HG02884 (cell line): ENCODE measurements around the gene ZSCAN10.
"Not testable (repeated sequence)": the region's sequence is repeated elsewhere in the genome, so short reads cannot be mapped to it uniquely, and the experiment has no call there.

Source experiments
- ATAC-seq: cut with Tn5 transposase; IDR thresholded peaks from one replicate; pipeline ENCODE4 v1.9.1; 2021; ENCODE audit warnings: mild to moderate bottlenecking, moderate library complexity; ENCODE audit not compliant: unreplicated experiment

ZSCAN10 gene

GRCh38 chr16:3065069-3065741 is 33.9 kb downstream of the ZSCAN10 start, which contains the start of gene IL32:
Gene IL32, plus strand, starts transcription at chr16:3065640. Its CDS starts 172 bp downstream, at chr16:3065812.
- ATAC-seq, result no peak

DNA sequence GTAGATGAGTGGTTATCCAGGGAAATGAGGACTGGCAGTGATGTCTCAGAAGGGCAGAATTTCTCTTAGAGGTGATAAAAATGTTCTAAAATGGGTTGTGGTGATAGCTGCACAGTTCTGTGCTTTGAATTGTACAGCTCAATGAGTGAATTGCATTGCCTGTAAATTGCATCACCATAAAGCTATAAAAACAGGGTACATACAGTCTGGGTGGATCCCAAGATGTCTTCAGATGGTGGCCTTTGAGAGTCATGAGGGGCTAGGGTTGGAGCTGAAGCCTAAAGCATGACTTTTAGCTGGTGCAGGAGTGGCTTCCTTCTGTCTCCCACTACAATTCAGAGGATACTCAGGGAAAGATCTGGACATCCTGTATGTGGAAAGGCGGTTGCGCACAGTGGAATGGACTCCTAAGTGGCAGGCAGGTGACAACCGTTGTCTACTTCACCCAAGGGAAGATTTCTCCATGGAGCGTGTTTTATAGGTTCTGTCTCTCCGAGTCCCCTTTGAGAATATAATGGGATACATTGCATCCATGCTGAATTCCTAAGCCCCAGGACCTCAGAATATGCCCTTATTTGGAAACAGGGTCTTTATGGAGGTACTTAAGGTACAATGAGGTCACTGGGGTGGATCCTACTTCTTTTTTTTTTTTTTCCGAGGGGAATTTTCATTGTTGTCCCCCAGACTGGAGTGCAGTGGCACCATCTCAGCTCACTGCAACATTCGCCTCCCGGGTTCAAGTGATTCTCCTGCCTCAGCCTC is 35.3 kb downstream of the ZSCAN10 start:
- no peak for ATAC-seq

DNA sequence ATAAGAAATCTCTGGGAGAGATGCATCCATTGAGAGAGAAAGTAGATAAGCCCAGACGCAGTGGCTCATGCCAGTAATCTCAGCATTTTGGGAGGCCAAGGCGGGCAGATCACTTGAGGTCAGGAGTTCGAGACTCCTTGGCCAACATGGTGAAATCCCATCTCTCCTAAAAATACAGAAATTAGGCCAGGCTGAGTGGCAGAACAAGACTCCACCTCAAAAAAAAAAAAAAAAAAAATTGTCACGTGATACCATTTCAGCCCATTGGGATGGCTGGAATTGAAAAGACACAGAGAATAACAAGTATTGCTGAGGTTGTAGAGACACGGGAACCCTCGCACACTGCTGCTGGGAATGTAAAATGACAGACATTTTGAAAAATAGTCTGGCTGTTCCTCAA is 36.5 kb downstream of the ZSCAN10 start:
- no peak for ATAC-seq

DNA sequence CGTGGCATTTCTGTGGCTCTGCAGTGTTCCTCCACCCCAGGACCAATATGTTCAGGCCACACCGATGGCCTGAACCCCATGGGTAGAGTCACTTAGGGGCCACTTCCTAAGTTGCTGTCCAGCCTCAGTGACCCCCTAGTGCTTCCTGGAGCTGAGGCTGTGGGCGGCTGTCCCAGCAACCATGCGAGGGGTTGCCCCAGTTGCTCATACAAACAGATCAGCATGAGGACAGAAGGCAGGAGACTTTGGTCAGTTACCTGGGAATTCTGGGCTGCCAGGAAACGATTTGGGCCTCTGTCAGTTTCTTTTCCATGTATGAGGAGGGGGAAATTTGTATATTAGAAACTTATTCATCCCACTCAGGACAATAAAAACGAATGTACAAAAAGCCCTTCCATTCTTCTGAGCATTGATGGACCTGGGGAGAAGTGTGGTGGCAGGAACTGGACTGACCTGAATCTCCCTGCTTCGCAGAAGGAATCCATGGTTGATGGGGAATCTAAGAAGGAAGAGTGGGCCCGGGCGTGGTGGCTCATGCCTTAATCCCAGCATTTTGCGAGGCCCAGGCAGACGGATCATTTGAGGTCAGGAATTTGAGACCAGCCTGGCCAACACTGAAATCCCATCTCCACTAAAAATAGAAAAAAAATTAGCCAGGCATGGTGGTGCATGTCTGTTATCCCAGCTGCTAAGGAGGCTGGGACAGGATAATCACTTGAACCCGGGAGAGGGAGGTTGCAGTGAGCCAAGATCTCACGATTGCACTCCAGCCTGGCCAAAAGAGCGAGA is 38.6 kb downstream of the ZSCAN10 start:
- ATAC-seq, result no peak

GRCh38 chr16:3059723-3060242 is 39.3 kb downstream of the ZSCAN10 start:
- no peak for ATAC-seq

DNA sequence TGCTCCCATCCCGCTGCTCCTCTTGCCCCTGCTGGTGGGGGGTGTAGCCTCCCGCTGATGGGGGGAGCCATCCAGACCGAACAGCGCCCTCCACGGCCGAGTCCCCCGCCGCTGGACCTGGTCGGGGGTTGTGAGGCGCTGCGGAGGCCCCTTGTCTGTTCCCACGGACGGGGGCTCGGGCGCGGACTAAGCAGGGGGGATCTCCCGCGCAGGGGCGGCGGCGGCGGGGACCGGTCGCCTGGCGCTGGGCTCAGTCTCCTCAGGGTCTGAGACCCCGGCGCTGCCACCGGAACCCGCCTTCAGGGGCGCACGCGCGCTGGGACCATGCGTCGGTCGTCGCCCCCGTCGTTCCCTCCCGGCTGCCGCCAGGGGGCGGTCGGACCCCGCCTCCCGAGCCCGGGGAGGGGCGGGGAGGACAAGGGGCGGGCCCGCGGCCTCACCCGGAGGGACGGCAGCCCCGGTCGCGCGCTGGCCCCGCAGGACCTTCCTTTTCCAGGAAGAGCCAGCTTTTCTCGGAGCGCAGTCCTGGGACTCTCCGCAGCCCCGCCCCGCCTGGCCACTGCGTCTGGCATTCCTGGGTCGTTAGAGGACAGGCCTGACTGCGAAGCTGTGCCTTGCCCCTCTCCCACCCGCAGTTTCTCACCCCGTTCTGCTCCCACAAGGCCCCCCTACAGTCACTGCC is 39.9 kb downstream of the ZSCAN10 start:
- ATAC-seq, result peak; percentile 67

GRCh38 chr16:3058139-3059030 is 40.7 kb downstream of the ZSCAN10 start:
- ATAC-seq, result no peak

DNA sequence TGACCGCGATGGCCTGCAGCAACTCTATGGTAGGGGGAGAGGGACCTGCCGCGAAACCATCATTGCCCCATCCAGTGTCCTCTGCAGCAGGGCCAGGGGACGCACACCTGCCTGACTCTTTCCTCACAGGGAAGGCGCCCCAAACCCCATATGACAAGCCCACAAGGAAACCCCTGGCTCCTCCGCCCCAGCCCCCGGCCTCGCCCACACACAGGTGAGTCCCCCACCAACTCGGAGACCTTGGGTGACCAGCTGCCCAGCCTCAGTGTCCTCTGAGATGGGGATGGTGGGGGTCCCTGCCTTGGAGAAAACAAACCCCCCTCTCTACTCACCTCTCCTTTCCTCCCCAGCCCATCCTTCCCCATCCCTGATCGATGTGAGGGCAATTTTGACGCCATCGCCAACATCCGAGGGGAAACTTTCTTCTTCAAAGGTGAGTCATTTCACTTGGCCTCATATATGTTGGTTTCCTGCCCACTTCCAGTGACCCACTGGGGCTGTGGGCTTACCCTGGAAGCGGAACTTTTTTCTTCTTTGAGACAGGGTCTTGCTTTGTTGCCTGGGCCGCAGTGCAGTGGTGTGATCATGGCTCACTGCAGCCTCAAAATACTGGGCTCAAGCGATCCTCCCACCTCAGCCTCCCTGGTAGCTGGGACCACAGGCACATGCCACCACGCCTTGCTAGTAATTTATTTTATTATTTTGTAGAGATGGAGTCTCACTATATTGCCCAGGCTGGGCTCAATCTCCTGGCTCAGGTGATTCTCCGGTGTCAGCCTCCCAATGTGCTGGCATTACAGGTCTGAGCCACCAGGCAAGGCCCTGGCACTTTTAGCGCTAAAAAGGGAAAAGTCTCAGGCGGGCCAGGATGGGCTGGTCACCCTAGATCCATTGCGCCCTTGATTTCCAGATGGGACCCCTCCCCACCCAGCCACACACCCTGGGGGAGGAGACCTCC is 41.6 kb downstream of the ZSCAN10 start:
- ATAC-seq, result no peak

- no peak for ATAC-seq
Measured at GRCh38 chr16:3056336-3057180, 42.5 kb downstream of the ZSCAN10 start.

GRCh38 chr16:3055734-3056115 is 43.4 kb downstream of the ZSCAN10 start:
- ATAC-seq, result not testable (repeated sequence)

DNA sequence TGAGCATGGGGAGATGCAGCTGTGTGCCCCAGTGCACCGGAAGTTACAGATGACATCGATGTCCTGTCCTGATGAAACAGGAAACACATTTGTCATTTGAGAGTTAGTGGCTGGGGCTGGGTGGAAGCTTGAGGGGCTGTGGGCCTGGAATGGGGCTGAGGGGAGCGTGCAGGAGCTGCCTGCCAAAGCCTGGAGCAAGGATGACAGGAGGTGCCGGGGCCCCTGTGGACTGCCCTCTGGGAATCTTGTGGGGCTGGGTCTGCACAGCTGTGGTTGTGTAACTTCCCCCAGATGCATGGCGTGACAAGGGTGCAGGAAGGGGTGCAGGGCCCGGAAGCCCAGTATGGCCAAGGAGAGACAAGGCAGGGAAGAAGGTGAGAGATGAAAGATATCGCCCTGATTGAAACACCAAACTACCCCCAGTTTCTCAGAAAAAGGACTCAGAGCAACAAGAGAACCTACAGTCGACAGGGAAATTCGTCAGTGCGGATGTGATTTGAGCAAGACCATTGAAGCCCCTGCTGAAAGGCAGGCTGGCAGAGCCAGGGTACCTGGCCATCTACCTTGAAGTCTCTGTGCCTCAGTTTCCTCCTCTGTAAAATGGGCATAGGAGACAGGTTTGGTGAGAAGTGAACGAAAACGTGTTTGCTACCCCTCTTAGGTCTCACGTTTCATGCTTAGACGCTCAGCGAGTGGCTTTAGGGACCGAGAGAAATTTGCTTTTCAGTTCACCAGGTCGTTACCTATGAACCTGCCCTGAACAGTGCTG is 43.9 kb downstream of the ZSCAN10 start:
- no peak for ATAC-seq

DNA sequence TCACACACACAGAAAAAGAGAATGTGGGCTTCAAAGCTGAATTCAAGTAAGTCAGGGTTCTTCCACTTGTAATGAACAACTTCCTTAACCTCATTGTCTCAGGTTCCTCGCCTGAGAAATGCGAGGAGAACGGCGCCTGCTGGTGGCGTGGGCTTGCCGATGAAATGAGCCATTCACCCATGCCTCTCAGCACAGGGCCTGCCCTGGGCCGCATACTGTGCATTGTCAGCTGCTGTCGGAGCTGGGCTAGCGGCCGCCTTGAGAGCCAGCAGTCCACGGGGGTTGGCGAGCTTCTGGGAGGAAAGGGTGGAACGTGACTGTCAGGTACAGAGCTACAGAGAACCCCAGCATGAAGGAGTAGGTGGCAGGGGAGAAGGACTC is 45.8 kb downstream of the ZSCAN10 start:
- not testable (repeated sequence) for ATAC-seq

DNA sequence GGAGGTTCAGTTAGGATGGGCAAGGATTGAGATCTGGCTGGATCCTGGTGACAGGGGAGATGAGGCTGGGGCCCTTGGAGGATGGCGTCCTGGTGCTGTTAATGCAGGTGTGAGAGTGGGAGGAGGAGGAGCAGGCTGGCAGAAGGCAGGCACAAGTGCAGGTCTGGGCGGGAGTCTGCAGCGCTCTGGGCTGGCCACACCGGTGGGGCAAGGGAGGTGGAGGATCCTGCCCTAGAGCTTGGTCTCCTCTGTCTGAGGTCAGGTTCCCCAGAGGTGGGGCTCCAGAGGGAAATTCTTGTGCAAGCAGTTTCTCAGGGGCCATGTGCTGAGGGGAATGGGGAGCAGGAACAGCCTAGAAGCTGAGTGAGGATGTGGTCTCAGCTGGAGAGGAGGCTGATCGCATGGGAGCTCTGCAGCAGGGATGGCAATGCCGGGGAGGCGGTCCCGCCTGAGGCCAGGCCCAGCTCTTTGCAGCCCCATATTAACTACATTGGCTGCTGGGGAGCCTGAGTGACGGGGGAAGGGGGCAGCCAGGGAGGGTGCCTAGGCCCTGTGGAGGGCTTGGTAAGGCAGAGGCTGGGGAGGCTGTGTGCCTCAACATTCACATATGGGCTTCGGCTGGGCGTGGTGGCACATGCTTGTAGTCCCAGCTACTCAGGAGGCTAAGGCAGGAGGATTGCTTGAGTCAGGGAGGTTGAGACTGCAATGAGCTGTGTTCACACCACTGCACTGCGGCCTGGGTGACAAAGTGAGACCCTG is 46.3 kb downstream of the ZSCAN10 start:
- not testable (repeated sequence) for ATAC-seq

DNA sequence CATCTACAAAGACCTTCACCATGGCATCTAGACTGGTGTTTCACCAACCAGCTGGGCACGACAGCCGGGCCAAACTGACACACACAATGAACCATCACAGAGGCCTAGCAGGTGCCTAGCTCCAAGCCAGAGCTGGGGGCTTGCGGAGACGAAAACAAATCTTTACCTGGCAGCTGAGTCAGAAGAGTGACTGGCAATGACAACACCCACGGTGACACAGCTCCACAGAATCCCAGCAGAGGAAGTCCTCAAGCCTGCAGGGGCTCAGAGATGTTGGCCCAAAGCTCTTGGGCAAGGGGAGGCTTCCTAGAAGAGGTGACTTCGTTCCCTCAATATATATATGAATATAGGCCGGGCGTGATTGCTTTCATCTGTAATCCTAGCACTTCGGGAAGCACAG is 47.6 kb downstream of the ZSCAN10 start:
- no peak for ATAC-seq

DNA sequence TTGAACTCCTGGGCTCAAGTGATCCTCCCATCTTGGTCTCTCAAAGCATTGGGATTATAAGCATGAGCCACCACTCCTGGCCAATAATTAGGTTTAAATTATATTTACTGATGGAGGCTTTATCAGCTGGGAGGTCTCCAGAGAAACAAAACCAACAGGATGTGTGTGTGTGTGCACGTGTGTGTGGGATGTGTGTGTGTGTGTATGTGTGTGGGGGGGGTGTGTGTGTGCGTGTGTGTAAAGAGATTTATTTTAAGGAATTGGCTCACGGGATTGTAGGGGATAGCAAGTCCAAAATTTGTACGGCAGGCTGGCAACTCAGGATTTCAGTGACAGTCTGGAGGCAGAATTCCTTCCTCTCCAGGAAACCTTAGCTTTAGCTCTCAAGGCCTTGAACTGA is 48.1 kb downstream of the ZSCAN10 start:
- ATAC-seq, result no peak

GRCh38 chr16:3050487-3050886 is 48.6 kb downstream of the ZSCAN10 start:
- ATAC-seq, result no peak
